Astrocyte (in vitro differentiated cells and primary cell): Measurements from ENCODE around the gene SLC1A3. TPM values are rescaled to one million over a fixed set of nuclear protein-coding genes. Genes with fewer than 3 reads are reported as not detected.

Experiments used
- DNase-seq: peaks from one replicate; pipeline ENCODE4 v3.0.0-alpha.2; 2010; ENCODE audit warnings: low read depth
- FAIRE-seq: peaks from 2 replicates; lab custom pipeline; 2011; peaks lifted over from hg19 to GRCh38; lab: Jason Lieb, UNC
- H2AFZ ChIP-seq: 2 replicates; pipeline ENCODE4 v1.6.0; 2012; ENCODE audit warnings: low read depth, low read length, inconsistent platforms
- H3K27ac ChIP-seq: 2 replicates; pipeline ENCODE4 v1.5.1; 2011; ENCODE audit warnings: low read depth, low read length, inconsistent platforms
- H3K27me3 ChIP-seq: 2 replicates; pipeline ENCODE4 v1.6.0; 2011; ENCODE audit warnings: low read length, inconsistent platforms; ENCODE audit not compliant: insufficient read depth
- H3K36me3 ChIP-seq: 2 replicates; pipeline ENCODE4 v1.5.1; 2011; ENCODE audit warnings: low read length, inconsistent platforms; ENCODE audit not compliant: insufficient read depth
- H3K4me1 ChIP-seq: 2 replicates; pipeline ENCODE4 v1.5.1; 2011; ENCODE audit warnings: low read length, inconsistent platforms; ENCODE audit not compliant: insufficient read depth
- H3K4me2 ChIP-seq: 2 replicates; pipeline ENCODE4 v1.6.0; 2012; ENCODE audit warnings: low read length, inconsistent platforms
- H3K4me3 ChIP-seq: 2 replicates; pipeline ENCODE4 v1.5.1; 2011; ENCODE audit warnings: low read depth, mild to moderate bottlenecking, low read length, inconsistent platforms; ENCODE audit not compliant: insufficient read depth
- H3K79me2 ChIP-seq: 2 replicates; pipeline ENCODE4 v1.6.0; 2012; ENCODE audit warnings: mild to moderate bottlenecking, low read length, inconsistent platforms; ENCODE audit not compliant: insufficient read depth
- H3K9ac ChIP-seq: 2 replicates; pipeline ENCODE4 v1.6.0; 2012; ENCODE audit warnings: mild to moderate bottlenecking, low read length, inconsistent platforms
- H3K9me3 ChIP-seq: 2 replicates; pipeline ENCODE4 v1.5.1; 2012; ENCODE audit warnings: low read depth, mild to moderate bottlenecking, low read length, inconsistent platforms; ENCODE audit not compliant: insufficient read depth
- H4K20me1 ChIP-seq: 2 replicates; pipeline ENCODE4 v1.6.0; 2012; ENCODE audit warnings: low read length, inconsistent platforms; ENCODE audit not compliant: insufficient read depth
- H3K27ac Mint-ChIP-seq: one replicate; pipeline ENCODE4 v1.8.0; 2021; ENCODE audit warnings: mild to moderate bottlenecking, mixed read lengths; ENCODE audit not compliant: unreplicated experiment
- H3K27me3 Mint-ChIP-seq: one replicate; pipeline ENCODE4 v1.8.0; 2021; ENCODE audit warnings: low read depth, mixed read lengths; ENCODE audit not compliant: unreplicated experiment
- H3K36me3 Mint-ChIP-seq: one replicate; pipeline ENCODE4 v1.8.0; 2021; ENCODE audit warnings: low read depth, mixed read lengths; ENCODE audit not compliant: unreplicated experiment
- H3K4me1 Mint-ChIP-seq: one replicate; pipeline ENCODE4 v1.8.0; 2021; ENCODE audit warnings: low read depth, mixed read lengths; ENCODE audit not compliant: unreplicated experiment
- H3K4me3 Mint-ChIP-seq: one replicate; pipeline ENCODE4 v1.8.0; 2021; ENCODE audit warnings: mild to moderate bottlenecking, moderate library complexity, mixed read lengths; ENCODE audit not compliant: unreplicated experiment
- H3K9me3 Mint-ChIP-seq: one replicate; pipeline ENCODE4 v1.8.0; 2021; ENCODE audit warnings: mild to moderate bottlenecking, mixed read lengths; ENCODE audit not compliant: unreplicated experiment
- EZH2 ChIP-seq: IDR thresholded peaks from 2 replicates; pipeline ENCODE4 v1.6.1; 2012; ENCODE audit warnings: mild to moderate bottlenecking, low read length, inconsistent platforms; ENCODE audit not compliant: insufficient read depth
- total RNA-seq: library from RNA; stranded (reverse); gene quantifications from 2 replicates; pipeline ENCODE4 v1.2.1, GENCODE V29; 2021
- TF ChIP-seq, protein P1 (sequence below): IDR thresholded peaks from 2 replicates; pipeline ENCODE4 v1.5.1; 2011; ENCODE audit warnings: low read depth, mild to moderate bottlenecking, inconsistent platforms, low read length, moderate library complexity; ENCODE audit not compliant: insufficient read depth

The SLC1A3 gene
- total RNA-seq, 1 donor from 2014 or later = 23.8 TPM

- no peaks in the 10 kb centered on the region for H3K9me3 ChIP-seq
- peak overlapping the region; percentile 69 for H3K27ac Mint-ChIP-seq
- no peaks in the 10 kb centered on the region for H3K27me3 Mint-ChIP-seq
- no peaks in the 10 kb centered on the region for H4K20me1 ChIP-seq
- peaks cover 5% of the 10 kb centered on the region for H3K36me3 Mint-ChIP-seq
- H3K4me2 ChIP-seq = no peak overlapping the region
- no peak overlapping the region for H3K4me3 ChIP-seq
- no peak for FAIRE-seq
- H2AFZ ChIP-seq = no peak overlapping the region
- H3K36me3 ChIP-seq = no peaks in the 10 kb centered on the region
- no peak for DNase-seq
- no peak overlapping the region for H3K4me3 Mint-ChIP-seq
- no peaks in the 10 kb centered on the region for H3K9me3 Mint-ChIP-seq
- no peak overlapping the region for H3K27ac ChIP-seq
- no peaks in the 10 kb centered on the region for H3K79me2 ChIP-seq
- peaks cover 9% of the 10 kb centered on the region for H3K4me1 ChIP-seq
- peaks cover 46% of the 10 kb centered on the region for H3K4me1 Mint-ChIP-seq
- H3K9ac ChIP-seq = no peak overlapping the region
- TF ChIP-seq, protein P1, sequence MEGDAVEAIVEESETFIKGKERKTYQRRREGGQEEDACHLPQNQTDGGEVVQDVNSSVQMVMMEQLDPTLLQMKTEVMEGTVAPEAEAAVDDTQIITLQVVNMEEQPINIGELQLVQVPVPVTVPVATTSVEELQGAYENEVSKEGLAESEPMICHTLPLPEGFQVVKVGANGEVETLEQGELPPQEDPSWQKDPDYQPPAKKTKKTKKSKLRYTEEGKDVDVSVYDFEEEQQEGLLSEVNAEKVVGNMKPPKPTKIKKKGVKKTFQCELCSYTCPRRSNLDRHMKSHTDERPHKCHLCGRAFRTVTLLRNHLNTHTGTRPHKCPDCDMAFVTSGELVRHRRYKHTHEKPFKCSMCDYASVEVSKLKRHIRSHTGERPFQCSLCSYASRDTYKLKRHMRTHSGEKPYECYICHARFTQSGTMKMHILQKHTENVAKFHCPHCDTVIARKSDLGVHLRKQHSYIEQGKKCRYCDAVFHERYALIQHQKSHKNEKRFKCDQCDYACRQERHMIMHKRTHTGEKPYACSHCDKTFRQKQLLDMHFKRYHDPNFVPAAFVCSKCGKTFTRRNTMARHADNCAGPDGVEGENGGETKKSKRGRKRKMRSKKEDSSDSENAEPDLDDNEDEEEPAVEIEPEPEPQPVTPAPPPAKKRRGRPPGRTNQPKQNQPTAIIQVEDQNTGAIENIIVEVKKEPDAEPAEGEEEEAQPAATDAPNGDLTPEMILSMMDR = no peak
- no peak for TF ChIP-seq EZH2
- H3K27me3 ChIP-seq = no peaks in the 10 kb centered on the region
Measured at GRCh38 chr5:36640949-36641348, 34.5 kb downstream of the SLC1A3 start.

DNA sequence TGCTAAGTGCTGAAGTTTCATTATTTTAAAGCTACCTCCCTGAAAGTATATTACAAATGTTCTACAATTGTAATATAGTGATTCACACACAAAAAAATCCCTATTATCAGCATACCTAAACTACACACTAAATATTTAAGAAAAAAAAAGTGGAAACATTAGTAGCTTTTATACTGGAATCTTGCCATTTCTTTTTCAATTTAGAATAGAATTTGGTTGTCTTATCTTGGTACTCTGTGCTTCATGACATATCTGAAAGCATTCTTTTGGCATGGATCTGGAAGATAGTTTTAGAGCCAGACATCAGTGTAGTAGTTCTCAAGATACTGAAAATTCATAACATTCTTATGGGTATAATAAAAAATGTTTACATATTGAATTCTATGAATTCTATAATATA is 35.0 kb downstream of the SLC1A3 start:
- Mint-ChIP-seq H3K9me3 (no peaks in the 10 kb centered on the region), H3K4me3 (no peak overlapping the region), H3K27me3 (no peaks in the 10 kb centered on the region), H3K4me1 (peaks cover 51% of the 10 kb centered on the region), H3K36me3 (peaks cover 3% of the 10 kb centered on the region), H3K27ac (no peak overlapping the region)
- no peaks in the 10 kb centered on the region for H4K20me1 ChIP-seq
- FAIRE-seq (no peak), DNase-seq (peak; percentile 64)
- H3K27me3 ChIP-seq = no peaks in the 10 kb centered on the region
- no peak for TF ChIP-seq EZH2
- TF ChIP-seq, protein P1 = no peak
- no peaks in the 10 kb centered on the region for H3K36me3 ChIP-seq
- H3K9ac ChIP-seq = no peak overlapping the region
- no peaks in the 10 kb centered on the region for H3K79me2 ChIP-seq
- peaks cover 13% of the 10 kb centered on the region for H3K4me1 ChIP-seq
- no peaks in the 10 kb centered on the region for H3K9me3 ChIP-seq
- no peak overlapping the region for H3K4me2 ChIP-seq
- no peak overlapping the region for H2AFZ ChIP-seq
- H3K27ac ChIP-seq = no peak overlapping the region
- no peak overlapping the region for H3K4me3 ChIP-seq

DNA sequence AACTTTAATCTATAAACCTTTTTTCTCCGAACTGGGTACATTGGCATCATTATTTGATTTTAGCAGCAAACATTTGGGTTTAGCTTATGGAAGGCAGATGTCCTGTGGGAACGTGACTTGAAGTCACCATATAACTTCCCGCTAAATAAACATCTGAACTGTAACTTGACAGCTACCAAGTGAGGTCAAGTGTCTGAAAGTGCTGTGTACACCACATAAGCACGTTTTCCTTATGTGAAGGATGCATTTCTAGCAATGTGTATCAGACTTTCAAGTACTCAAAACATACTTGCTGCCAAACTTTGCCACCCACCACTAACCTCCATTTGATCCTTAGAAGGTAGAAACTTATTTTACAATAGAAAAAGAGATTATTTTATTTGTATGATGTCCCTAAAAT is 35.7 kb downstream of the SLC1A3 start:
- Histone ChIP-seq H3K4me1 (peaks cover 19% of the 10 kb centered on the region), H4K20me1 (no peaks in the 10 kb centered on the region), H3K36me3 (no peaks in the 10 kb centered on the region), H2AFZ (no peak overlapping the region), H3K4me3 (no peak overlapping the region), H3K79me2 (no peaks in the 10 kb centered on the region), H3K9ac (no peak overlapping the region), H3K9me3 (no peaks in the 10 kb centered on the region), H3K27ac (no peak overlapping the region), H3K27me3 (no peaks in the 10 kb centered on the region), H3K4me2 (no peak overlapping the region)
- no peak for FAIRE-seq
- Mint-ChIP-seq H3K9me3 (no peaks in the 10 kb centered on the region), H3K4me3 (no peak overlapping the region), H3K36me3 (peaks cover 3% of the 10 kb centered on the region), H3K27ac (no peak overlapping the region), H3K4me1 (peaks cover 56% of the 10 kb centered on the region), H3K27me3 (no peaks in the 10 kb centered on the region)
- DNase-seq = no peak
- TF ChIP-seq, protein P1 = no peak
- TF ChIP-seq EZH2 = no peak
